GM23338 (cell line): Measurements from ENCODE around the gene CDH23. TPM values are rescaled to one million over a fixed set of nuclear protein-coding genes. Genes with fewer than 3 reads are reported as not detected.

Experiments
- ATAC-seq: fragments of 200-7000 bp; cut with Tn5 transposase; 3 replicates; pipeline ENCODE4 v1.9.1; 2020
- DNase-seq: peaks from one replicate; pipeline ENCODE4 v3.0.0-alpha.2; 2015; ENCODE audit warnings: low spot score
- H2AFZ ChIP-seq: fragments of 200-600 bp; sonication (generic); 2 replicates; pipeline ENCODE4 v1.8.0; 2016; ENCODE audit warnings: antibody characterized with exemption, mild to moderate bottlenecking, moderate library complexity
- H3F3A ChIP-seq: fragments of 200-600 bp; sonication (generic); replicated peaks from 2 replicates; pipeline ENCODE4 v1.8.0; 2017; ENCODE audit warnings: antibody characterized with exemption, mixed run types, low read depth
- H3K27ac ChIP-seq: fragments of 200-600 bp; sonication (generic); 2 replicates; pipeline ENCODE4 v1.6.1; 2016; ENCODE audit warnings: low read depth
- H3K27me3 ChIP-seq: fragments of 200-600 bp; sonication (generic); 2 replicates; pipeline ENCODE4 v1.8.0; 2016; ENCODE audit warnings: mild to moderate bottlenecking, mixed run types, moderate library complexity; ENCODE audit not compliant: insufficient read depth
- H3K36me3 ChIP-seq: fragments of 200-600 bp; sonication (generic); 2 replicates; pipeline ENCODE4 v1.8.0; 2016; ENCODE audit warnings: mild to moderate bottlenecking; ENCODE audit not compliant: insufficient read depth
- H3K4me1 ChIP-seq: fragments of 200-600 bp; sonication (generic); 2 replicates; pipeline ENCODE4 v1.8.0; 2016; ENCODE audit warnings: mild to moderate bottlenecking, moderate library complexity; ENCODE audit not compliant: insufficient read depth
- H3K4me2 ChIP-seq: fragments of 200-600 bp; sonication (generic); 2 replicates; pipeline ENCODE4 v1.7.1; 2017; ENCODE audit warnings: mixed run types
- H3K4me3 ChIP-seq: fragments of 200-600 bp; sonication (generic); 2 replicates; pipeline ENCODE4 v1.6.1; 2016; ENCODE audit warnings: mixed run types
- H3K79me2 ChIP-seq: fragments of 200-600 bp; sonication (generic); replicated peaks from 2 replicates; pipeline ENCODE4 v1.8.0; 2017; ENCODE audit warnings: mild to moderate bottlenecking; ENCODE audit not compliant: insufficient read depth
- H3K9me2 ChIP-seq: fragments of 200-600 bp; sonication (generic); 2 replicates; pipeline ENCODE4 v1.8.0; 2017; ENCODE audit not compliant: insufficient read depth
- H4K20me1 ChIP-seq: fragments of 200-600 bp; sonication (generic); replicated peaks from 2 replicates; pipeline ENCODE4 v1.8.0; 2017; ENCODE audit warnings: mild to moderate bottlenecking; ENCODE audit not compliant: insufficient read depth
- H3K27ac Mint-ChIP-seq: 2 replicates; pipeline ENCODE4 v1.8.0; 2020; ENCODE audit warnings: inconsistent platforms, mild to moderate bottlenecking, moderate library complexity, mixed read lengths
- H3K27me3 Mint-ChIP-seq: 3 replicates; pipeline ENCODE4 v1.8.0; 2022; ENCODE audit warnings: low read depth, mild to moderate bottlenecking, moderate library complexity, mixed read lengths, inconsistent platforms; ENCODE audit not compliant: insufficient read depth, poor library complexity
- H3K36me3 Mint-ChIP-seq: 3 replicates; pipeline ENCODE4 v1.8.0; 2021; ENCODE audit warnings: low read depth, mild to moderate bottlenecking, inconsistent platforms, moderate library complexity, mixed read lengths
- H3K4me1 Mint-ChIP-seq: 3 replicates; pipeline ENCODE4 v1.8.0; 2020; ENCODE audit warnings: mild to moderate bottlenecking, inconsistent platforms, mixed read lengths
- H3K4me3 Mint-ChIP-seq: 3 replicates; pipeline ENCODE4 v1.8.0; 2021; ENCODE audit warnings: moderate library complexity, mild to moderate bottlenecking, inconsistent platforms, mixed read lengths
- H3K9me3 Mint-ChIP-seq: 3 replicates; pipeline ENCODE4 v1.8.0; 2020; ENCODE audit warnings: moderate library complexity, mild to moderate bottlenecking, inconsistent platforms, mixed read lengths
- CTCF ChIP-seq, 2 experiments: fragments of 200-600 bp in 1 of 2; sonication (generic) in 1 of 2; conservative IDR thresholded peaks; 2 replicates each; pipeline versions ENCODE4 v1.5.1 to v1.6.1; 2016 to 2017; ENCODE audit warnings: antibody characterized with exemption in 2 of 2, low read depth in 2 of 2, mild to moderate bottlenecking in 2 of 2, moderate library complexity in 1 of 2
- ETS1 ChIP-seq: IDR thresholded peaks from 2 replicates; pipeline ENCODE4 v1.6.1; 2016; ENCODE audit warnings: antibody characterized with exemption
- EZH2phosphoT487 ChIP-seq: fragments of 200-600 bp; sonication (generic); IDR thresholded peaks from one replicate; pipeline ENCODE4 v1.8.1; 2018; ENCODE audit warnings: antibody characterized with exemption; ENCODE audit not compliant: unreplicated experiment
- JUNB ChIP-seq: IDR thresholded peaks from one replicate; pipeline ENCODE4 v1.6.1; 2016; ENCODE audit warnings: antibody characterized with exemption; ENCODE audit not compliant: unreplicated experiment
- NANOG ChIP-seq: IDR thresholded peaks from 2 replicates; pipeline ENCODE4 v1.6.1; 2016; ENCODE audit warnings: antibody characterized with exemption, borderline replicate concordance
- POLR2AphosphoS5 ChIP-seq: IDR thresholded peaks from 2 replicates; pipeline ENCODE4 v1.6.1; 2016; ENCODE audit warnings: antibody characterized with exemption, low read depth
- REST ChIP-seq: IDR thresholded peaks from one replicate; pipeline ENCODE4 v1.6.1; 2018; ENCODE audit warnings: antibody characterized with exemption; ENCODE audit not compliant: unreplicated experiment
- STAT1 ChIP-seq: IDR thresholded peaks from one replicate; pipeline ENCODE4 v1.6.1; 2016; ENCODE audit warnings: antibody characterized with exemption; ENCODE audit not compliant: unreplicated experiment
- ZNF114 ChIP-seq: fragments of 250-450 bp; sonication (Bioruptor Pico); IDR thresholded peaks from 2 replicates; pipeline ENCODE4 v1.5.0; 2020; ENCODE audit warnings: mild to moderate bottlenecking, moderate library complexity
- ZNF331 ChIP-seq: fragments of 250-450 bp; sonication (Bioruptor Pico); IDR thresholded peaks from 2 replicates; pipeline ENCODE4 v1.5.0; 2020; ENCODE audit warnings: low read depth, mild to moderate bottlenecking, moderate library complexity
- ZNF462 ChIP-seq: fragments of 250-450 bp; sonication (Bioruptor Pico); IDR thresholded peaks from 2 replicates; pipeline ENCODE4 v1.5.0; 2020; ENCODE audit warnings: mild to moderate bottlenecking, moderate library complexity
- polyA plus RNA-seq: library from polyadenylated mRNA; unstranded; fragments of >200 nt; fragmentation: Nextera tagmentation; extraction: Ambion mirVana; gene quantifications from 2 replicates; pipeline ENCODE4 v1.2.1, GENCODE V29; 2016
- total RNA-seq: library from RNA; depleted of rRNA; stranded (reverse); fragments of >200 nt; shearing (Covaris generic); gene quantifications from 2 replicates; pipeline ENCODE4 v1.2.3, GENCODE V29; 2014

Gene CDH23
- total and polyA plus RNA-seq, 2 experiments from 2014 or later, result 0.95 to 4.3 TPM

- Histone ChIP-seq H4K20me1 (0 out of 2 replicates have a peak, but pooled peaks cover 4% of the 10 kb centered on the region), H2AFZ (no peak overlapping the region), H3K9me2 (no peaks in the 10 kb centered on the region), H3K79me2 (no peaks in the 10 kb centered on the region), H3F3A (no peaks in the 10 kb centered on the region), H3K36me3 (no peaks in the 10 kb centered on the region), H3K4me2 (no peak overlapping the region), H3K27me3 (no peaks in the 10 kb centered on the region), H3K4me3 (no peak overlapping the region), H3K4me1 (peaks cover 6% of the 10 kb centered on the region; the same call in 1 of the 2 replicates), H3K27ac (no peak overlapping the region)
- no peak overlapping the region for H3K27ac Mint-ChIP-seq
- no peak overlapping the region for H3K4me3 Mint-ChIP-seq
- peaks cover 2% of the 10 kb centered on the region for H3K27me3 Mint-ChIP-seq
- no peaks in the 10 kb centered on the region for H3K36me3 Mint-ChIP-seq
- TF ChIP-seq ZNF462 (CRISPR knock-in tag), result no peak
- no peak for TF ChIP-seq EZH2phosphoT487
- TF ChIP-seq STAT1, result no peak
- no peak for TF ChIP-seq ZNF331
- TF ChIP-seq JUNB, result no peak
- TF ChIP-seq REST, result no peak
- TF ChIP-seq POLR2AphosphoS5, result no peak
- TF ChIP-seq NANOG, result no peak
- TF ChIP-seq ZNF114 (CRISPR knock-in tag), result no peak
- no peak for TF ChIP-seq ETS1
- no peak for TF ChIP-seq CTCF (conservative IDR thresholded peaks at IDR 0.05; ENCODE audit: low read depth in 2 of 2)
- ATAC-seq (no peak), DNase-seq (no peak)
- peaks cover 4% of the 10 kb centered on the region; the same call in 2 of the 3 replicates for H3K4me1 Mint-ChIP-seq
- H3K9me3 Mint-ChIP-seq, result no peaks in the 10 kb centered on the region
Measured at GRCh38 chr10:71375952-71376351, 20.8 kb upstream of the CDH23 start.
